Measurements from ENCODE around the gene NFIL3.
"Not testable (repeated sequence)": the region's sequence is repeated elsewhere in the genome, so short reads cannot be mapped to it uniquely, and the experiment has no call there.

The NFIL3 gene

GRCh38 chr9:91395106-91395552, 28.5 kb downstream of the NFIL3 start:
- DNase-seq (ENCODE audit: low spot score): no peak

- DNase-seq (ENCODE audit: low spot score): no peak
These were observed 29.8 kb downstream of the NFIL3 start for GRCh38 chr9:91393826-91394225.

- no peak for DNase-seq (ENCODE audit: low spot score)
These were observed 31.2 kb downstream of the NFIL3 start for GRCh38 chr9:91392435-91392834.

GRCh38 chr9:91391818-91392217, 31.8 kb downstream of the NFIL3 start:
- DNase-seq (ENCODE audit: low spot score): no peak

- DNase-seq (ENCODE audit: low spot score): no peak
These were observed 32.2 kb downstream of the NFIL3 start for GRCh38 chr9:91391412-91391811.

GRCh38 chr9:91389686-91390085, 33.9 kb downstream of the NFIL3 start:
- not testable (repeated sequence) for DNase-seq (ENCODE audit: low spot score)

- no peak for DNase-seq (ENCODE audit: low spot score)
These were observed 36.9 kb downstream of the NFIL3 start for GRCh38 chr9:91386765-91387164.

- no peak for DNase-seq (ENCODE audit: low spot score)
These were observed 38.7 kb downstream of the NFIL3 start for GRCh38 chr9:91384954-91385353.

- DNase-seq (ENCODE audit: low spot score): no peak
These were observed 40.1 kb downstream of the NFIL3 start for GRCh38 chr9:91383577-91383976.

GRCh38 chr9:91382298-91382697, 41.3 kb downstream of the NFIL3 start:
- DNase-seq (ENCODE audit: low spot score): no peak

GRCh38 chr9:91379426-91379825, 44.2 kb downstream of the NFIL3 start:
- DNase-seq (ENCODE audit: low spot score): no peak

- no peak for DNase-seq (ENCODE audit: low spot score)
These were observed 44.9 kb downstream of the NFIL3 start for GRCh38 chr9:91378695-91379127.

GRCh38 chr9:91378054-91378453, 45.6 kb downstream of the NFIL3 start:
- not testable (repeated sequence) for DNase-seq (ENCODE audit: low spot score)

GRCh38 chr9:91376239-91376638, 47.4 kb downstream of the NFIL3 start:
- no peak for DNase-seq (ENCODE audit: low spot score)

GRCh38 chr9:91374939-91375338, 48.7 kb downstream of the NFIL3 start:
- DNase-seq (ENCODE audit: low spot score): peak; percentile 40

- no peak for DNase-seq (ENCODE audit: low spot score)
These were observed 51.7 kb downstream of the NFIL3 start for GRCh38 chr9:91371894-91372293.

GRCh38 chr9:91370006-91370405, 53.6 kb downstream of the NFIL3 start:
- not testable (repeated sequence) for DNase-seq (ENCODE audit: low spot score)

GRCh38 chr9:91364702-91365101, 58.9 kb downstream of the NFIL3 start:
- DNase-seq (ENCODE audit: low spot score): no peak

GRCh38 chr9:91364005-91364404, 59.6 kb downstream of the NFIL3 start:
- no peak for DNase-seq (ENCODE audit: low spot score)

GRCh38 chr9:91362051-91362611, 61.5 kb downstream of the NFIL3 start:
- DNase-seq (ENCODE audit: low spot score): no peak

GRCh38 chr9:91361291-91362050, 62.2 kb downstream of the NFIL3 start, which contains the start of gene AUH:
Gene AUH (minus strand): TSS chr9:91361918. CDS start chr9:91361889, 29 bp downstream.
- peak; percentile 93 for DNase-seq (ENCODE audit: low spot score)

GRCh38 chr9:91360551-91361290, 62.9 kb downstream of the NFIL3 start:
- no peak for DNase-seq (ENCODE audit: low spot score)

All from hepatic stellate cell (primary cell).